ENCODE measurements around the gene SCYGR3.

DNA sequence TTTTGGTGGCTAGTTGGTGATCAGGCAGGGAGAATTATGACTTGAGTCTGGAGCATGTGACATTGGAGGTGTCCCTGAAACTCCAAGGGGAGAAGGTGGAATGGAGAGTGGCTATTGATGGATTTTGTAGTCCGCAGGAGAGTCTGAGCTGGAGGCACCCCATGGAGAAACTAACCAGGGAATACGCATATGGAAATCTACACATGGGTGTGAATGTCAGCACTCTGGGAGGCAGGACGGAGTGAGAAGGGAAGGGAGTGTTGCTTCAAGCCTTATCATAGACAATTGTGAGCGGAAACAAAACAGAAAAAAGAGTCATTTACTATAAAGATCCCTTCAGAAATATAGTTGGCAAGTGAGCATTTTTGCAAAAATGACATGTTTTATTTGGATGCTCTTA lies 2.0 kb upstream of the SCYGR3 start:
- no peak for TF ChIP-seq POLR2A (IDR thresholded peaks at IDR 0.05)
- TF ChIP-seq, protein P1, sequence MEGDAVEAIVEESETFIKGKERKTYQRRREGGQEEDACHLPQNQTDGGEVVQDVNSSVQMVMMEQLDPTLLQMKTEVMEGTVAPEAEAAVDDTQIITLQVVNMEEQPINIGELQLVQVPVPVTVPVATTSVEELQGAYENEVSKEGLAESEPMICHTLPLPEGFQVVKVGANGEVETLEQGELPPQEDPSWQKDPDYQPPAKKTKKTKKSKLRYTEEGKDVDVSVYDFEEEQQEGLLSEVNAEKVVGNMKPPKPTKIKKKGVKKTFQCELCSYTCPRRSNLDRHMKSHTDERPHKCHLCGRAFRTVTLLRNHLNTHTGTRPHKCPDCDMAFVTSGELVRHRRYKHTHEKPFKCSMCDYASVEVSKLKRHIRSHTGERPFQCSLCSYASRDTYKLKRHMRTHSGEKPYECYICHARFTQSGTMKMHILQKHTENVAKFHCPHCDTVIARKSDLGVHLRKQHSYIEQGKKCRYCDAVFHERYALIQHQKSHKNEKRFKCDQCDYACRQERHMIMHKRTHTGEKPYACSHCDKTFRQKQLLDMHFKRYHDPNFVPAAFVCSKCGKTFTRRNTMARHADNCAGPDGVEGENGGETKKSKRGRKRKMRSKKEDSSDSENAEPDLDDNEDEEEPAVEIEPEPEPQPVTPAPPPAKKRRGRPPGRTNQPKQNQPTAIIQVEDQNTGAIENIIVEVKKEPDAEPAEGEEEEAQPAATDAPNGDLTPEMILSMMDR (IDR thresholded peaks at IDR 0.05): no peak
